SU-DHL-6 (cell line): ENCODE measurements around the gene ATP2A2.

Experiments used
- H2AFZ ChIP-seq: fragments of 200-600 bp; sonication (generic); 2 replicates; pipeline ENCODE4 v1.6.1; 2014; ENCODE audit warnings: low read depth, mild to moderate bottlenecking, moderate library complexity, mixed read lengths, antibody characterized with exemption, low read length; ENCODE audit not compliant: severe bottlenecking
- H3F3A ChIP-seq: fragments of 200-600 bp; shearing (Covaris generic); 2 replicates; pipeline ENCODE4 v1.6.0; 2016; ENCODE audit warnings: antibody characterized with exemption, mild to moderate bottlenecking; ENCODE audit not compliant: insufficient read depth
- H3K27ac ChIP-seq: fragments of 200-600 bp; sonication (generic); 2 replicates; pipeline ENCODE4 v1.5.1; 2016; ENCODE audit warnings: low read depth, mild to moderate bottlenecking, low read length, moderate library complexity, mixed read lengths
- H3K27me3 ChIP-seq: fragments of 200-600 bp; sonication (generic), shearing (Covaris generic); 2 replicates; pipeline ENCODE4 v1.6.0; 2014; ENCODE audit warnings: mild to moderate bottlenecking, low read length
- H3K36me3 ChIP-seq: fragments of 200-600 bp; sonication (generic); 2 replicates; pipeline ENCODE4 v1.6.1; 2014; ENCODE audit warnings: mild to moderate bottlenecking, low read length, mixed read lengths
- H3K4me2 ChIP-seq: fragments of 300-600, 200-600 bp; shearing (Covaris generic), sonication (generic); 2 replicates; pipeline ENCODE4 v1.6.0; 2014; ENCODE audit warnings: low read length, low read depth, mild to moderate bottlenecking; ENCODE audit not compliant: poor library complexity, severe bottlenecking
- H3K4me3 ChIP-seq: fragments of 200-600 bp; sonication (generic); 2 replicates; pipeline ENCODE4 v1.5.1; 2014; ENCODE audit warnings: antibody characterized with exemption, low read length, mild to moderate bottlenecking, mixed read lengths; ENCODE audit not compliant: insufficient read depth, poor library complexity, severe bottlenecking
- H3K79me2 ChIP-seq: fragments of 200-600 bp; sonication (generic); 2 replicates; pipeline ENCODE4 v1.6.1; 2014; ENCODE audit warnings: mild to moderate bottlenecking, low read length, moderate library complexity; ENCODE audit not compliant: insufficient read depth
- H3K9ac ChIP-seq: fragments of 200-600 bp; sonication (generic); 2 replicates; pipeline ENCODE4 v1.7.0; 2014; ENCODE audit warnings: mild to moderate bottlenecking, low read length
- H3K9me2 ChIP-seq: fragments of 200-600 bp; sonication (generic); replicated peaks from 2 replicates; pipeline ENCODE4 v1.6.1; 2014; ENCODE audit warnings: low read length; ENCODE audit not compliant: insufficient read depth
- H3K9me3 ChIP-seq: fragments of 200-600 bp; sonication (generic); 2 replicates; pipeline ENCODE4 v1.6.1; 2014; ENCODE audit warnings: low read length, mixed read lengths; ENCODE audit not compliant: insufficient read depth
- H4K20me1 ChIP-seq: fragments of 200-600 bp; sonication (generic); 2 replicates; pipeline ENCODE4 v1.6.1; 2014; ENCODE audit warnings: low read depth, mild to moderate bottlenecking, antibody characterized with exemption, low read length, moderate library complexity, mixed read lengths
- EZH2phosphoT487 ChIP-seq: fragments of 200-600 bp; sonication (generic), shearing (Covaris generic); conservative IDR thresholded peaks from 2 replicates; pipeline ENCODE4 v1.6.1; 2018; ENCODE audit warnings: mild to moderate bottlenecking, antibody characterized with exemption, low read length, moderate library complexity, mixed read lengths
- TF ChIP-seq, protein P1 (sequence below): fragments of 200-600 bp; sonication (generic); IDR thresholded peaks from one replicate; pipeline ENCODE4 v1.5.1; 2017; ENCODE audit warnings: antibody characterized with exemption, mild to moderate bottlenecking, low read length, moderate library complexity; ENCODE audit not compliant: insufficient read depth, poor library complexity, severe bottlenecking

Gene ATP2A2

DNA sequence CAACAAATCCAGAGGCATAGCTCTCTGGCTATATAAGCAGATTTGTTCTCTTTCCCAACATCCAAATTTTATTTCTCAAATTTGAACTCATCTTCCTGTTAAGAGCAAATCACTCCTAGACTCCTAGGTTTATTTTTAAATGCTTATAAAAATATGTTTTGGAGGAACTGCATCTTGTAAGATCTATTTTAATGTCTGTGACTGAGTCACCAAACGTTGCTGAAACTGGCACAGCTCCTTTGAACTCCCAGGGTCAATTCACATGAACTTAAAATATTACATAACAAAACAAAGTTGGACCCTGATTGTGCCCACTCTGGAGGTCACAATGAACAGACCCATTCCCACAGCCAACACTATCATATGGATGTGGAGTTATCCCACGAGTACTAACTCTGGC lies 98.6 kb downstream of the ATP2A2 start:
- no peaks in the 10 kb centered on the region for H3F3A ChIP-seq
- peaks cover 24% of the 10 kb centered on the region; the same call in 1 of the 2 replicates for H3K36me3 ChIP-seq
- no peaks in the 10 kb centered on the region for H3K9me2 ChIP-seq
- H2AFZ ChIP-seq = no peak overlapping the region
- H3K27ac ChIP-seq = no peak overlapping the region
- no peaks in the 10 kb centered on the region for H3K9me3 ChIP-seq
- no peaks in the 10 kb centered on the region for H3K79me2 ChIP-seq
- no peak overlapping the region for H3K9ac ChIP-seq
- no peaks in the 10 kb centered on the region for H4K20me1 ChIP-seq
- H3K4me2 ChIP-seq = no peak overlapping the region
- TF ChIP-seq, protein P1, sequence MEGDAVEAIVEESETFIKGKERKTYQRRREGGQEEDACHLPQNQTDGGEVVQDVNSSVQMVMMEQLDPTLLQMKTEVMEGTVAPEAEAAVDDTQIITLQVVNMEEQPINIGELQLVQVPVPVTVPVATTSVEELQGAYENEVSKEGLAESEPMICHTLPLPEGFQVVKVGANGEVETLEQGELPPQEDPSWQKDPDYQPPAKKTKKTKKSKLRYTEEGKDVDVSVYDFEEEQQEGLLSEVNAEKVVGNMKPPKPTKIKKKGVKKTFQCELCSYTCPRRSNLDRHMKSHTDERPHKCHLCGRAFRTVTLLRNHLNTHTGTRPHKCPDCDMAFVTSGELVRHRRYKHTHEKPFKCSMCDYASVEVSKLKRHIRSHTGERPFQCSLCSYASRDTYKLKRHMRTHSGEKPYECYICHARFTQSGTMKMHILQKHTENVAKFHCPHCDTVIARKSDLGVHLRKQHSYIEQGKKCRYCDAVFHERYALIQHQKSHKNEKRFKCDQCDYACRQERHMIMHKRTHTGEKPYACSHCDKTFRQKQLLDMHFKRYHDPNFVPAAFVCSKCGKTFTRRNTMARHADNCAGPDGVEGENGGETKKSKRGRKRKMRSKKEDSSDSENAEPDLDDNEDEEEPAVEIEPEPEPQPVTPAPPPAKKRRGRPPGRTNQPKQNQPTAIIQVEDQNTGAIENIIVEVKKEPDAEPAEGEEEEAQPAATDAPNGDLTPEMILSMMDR = no peak
- TF ChIP-seq EZH2phosphoT487 = no peak
- H3K27me3 ChIP-seq = no peaks in the 10 kb centered on the region
- no peak overlapping the region for H3K4me3 ChIP-seq

GRCh38 chr12:110382683-110383082 lies 101.6 kb downstream of the ATP2A2 start:
- no peaks in the 10 kb centered on the region for H3K9me2 ChIP-seq
- H2AFZ ChIP-seq = no peak overlapping the region
- TF ChIP-seq, protein P1 = no peak
- TF ChIP-seq EZH2phosphoT487 = no peak
- H3K27me3 ChIP-seq = no peaks in the 10 kb centered on the region
- peaks cover 4% of the 10 kb centered on the region; the same call in 1 of the 2 replicates for H3K79me2 ChIP-seq
- no peaks in the 10 kb centered on the region for H3F3A ChIP-seq
- H3K4me3 ChIP-seq = no peak overlapping the region
- H3K4me2 ChIP-seq = no peak overlapping the region
- H4K20me1 ChIP-seq = no peaks in the 10 kb centered on the region
- H3K27ac ChIP-seq = no peak overlapping the region
- H3K36me3 ChIP-seq = peaks cover 30% of the 10 kb centered on the region; the same call in 1 of the 2 replicates
- H3K9me3 ChIP-seq = no peaks in the 10 kb centered on the region
- H3K9ac ChIP-seq = no peak overlapping the region
